ENCODE results near the gene SGCA.

Gene SGCA

GRCh38 chr17:50134206-50135110 is 31.3 kb upstream of the SGCA start:
- FAIRE-seq, result no peak

DNA sequence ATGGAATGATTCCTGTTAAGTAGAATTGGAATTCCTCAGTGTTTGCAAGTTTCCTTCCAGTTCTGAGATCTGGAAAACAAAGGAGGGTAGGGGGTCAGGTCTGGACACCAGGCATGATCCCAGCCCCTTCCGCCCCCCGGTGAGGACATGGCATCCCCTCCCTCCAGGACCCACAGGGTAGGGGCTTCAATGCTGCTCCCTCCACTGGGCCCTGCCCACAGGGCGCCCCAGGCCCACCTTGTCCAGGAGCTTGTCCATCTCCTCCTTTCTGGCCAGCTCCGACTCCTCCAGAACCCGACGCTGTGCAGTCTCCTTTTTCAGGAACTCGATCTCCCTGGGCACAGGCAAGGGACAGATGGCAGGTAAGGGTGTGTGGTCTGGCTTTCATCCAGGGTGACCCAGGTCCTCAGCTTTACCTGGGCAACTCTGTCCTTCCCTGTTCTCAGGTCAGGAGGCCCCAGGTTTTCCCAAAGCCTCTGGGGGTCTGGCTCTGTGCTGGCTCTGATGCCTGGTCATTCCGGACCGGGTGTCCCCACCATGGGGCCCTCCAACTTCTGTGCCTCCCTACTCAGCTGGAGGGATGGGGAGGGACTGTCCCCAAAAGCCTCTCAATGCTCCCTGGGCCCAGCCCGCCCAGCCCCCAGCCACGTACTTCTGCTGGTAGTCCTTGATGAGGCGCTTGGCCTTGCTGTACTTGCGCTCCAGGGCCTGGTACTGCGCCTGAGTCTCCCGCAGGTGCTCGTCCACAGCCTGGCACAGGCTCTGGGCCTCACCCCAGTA is 30.3 kb upstream of the SGCA start:
- FAIRE-seq, result no peak

DNA sequence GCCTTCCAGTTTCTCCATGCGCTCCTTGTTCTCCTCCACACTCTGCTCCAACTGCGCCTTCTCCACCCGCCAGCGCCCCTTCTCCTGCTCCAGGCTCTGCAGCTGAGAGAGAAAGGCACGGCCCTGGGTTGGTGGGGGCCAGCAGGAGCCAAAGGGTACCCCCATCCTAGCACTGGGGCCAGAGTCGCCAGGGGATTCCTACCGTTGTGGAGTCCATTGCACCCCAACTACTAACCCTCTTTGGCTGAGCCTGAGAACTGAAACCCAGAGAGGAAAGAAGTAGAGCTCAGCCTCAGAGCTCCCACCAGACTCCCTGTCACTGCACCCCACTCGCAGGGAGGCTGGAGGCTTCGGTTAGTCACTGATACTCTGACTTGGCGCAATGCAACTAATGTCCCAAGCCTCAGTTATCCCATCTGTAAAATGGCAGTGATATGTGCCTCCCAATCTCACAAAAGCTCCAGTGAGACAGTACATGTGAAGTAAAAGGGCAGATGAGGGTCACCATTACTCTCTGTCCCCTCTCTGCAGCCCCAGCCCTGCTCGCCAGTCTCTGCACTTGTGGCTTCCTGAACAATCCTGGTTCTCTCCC is 29.6 kb upstream of the SGCA start:
- no peak for FAIRE-seq

DNA sequence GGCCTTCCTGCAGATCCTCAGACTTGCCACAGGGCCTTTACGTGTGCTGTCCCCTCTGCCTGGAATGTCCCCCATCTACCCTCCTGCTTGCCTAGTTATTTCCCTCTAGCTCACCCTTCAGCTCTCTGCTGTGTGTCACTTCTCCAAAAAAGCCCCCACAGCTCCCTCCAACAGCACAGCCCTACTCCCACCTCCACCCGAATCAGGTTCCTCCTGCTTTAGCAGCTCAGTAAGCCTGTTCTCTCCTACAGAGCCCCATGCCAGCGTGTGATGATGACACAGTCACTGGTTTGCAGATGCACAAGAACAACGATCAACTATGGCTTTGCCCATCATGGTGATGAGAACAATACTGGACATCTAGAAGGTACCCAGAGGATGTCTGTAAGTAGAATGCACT is 28.8 kb upstream of the SGCA start:
- FAIRE-seq, result no peak

DNA sequence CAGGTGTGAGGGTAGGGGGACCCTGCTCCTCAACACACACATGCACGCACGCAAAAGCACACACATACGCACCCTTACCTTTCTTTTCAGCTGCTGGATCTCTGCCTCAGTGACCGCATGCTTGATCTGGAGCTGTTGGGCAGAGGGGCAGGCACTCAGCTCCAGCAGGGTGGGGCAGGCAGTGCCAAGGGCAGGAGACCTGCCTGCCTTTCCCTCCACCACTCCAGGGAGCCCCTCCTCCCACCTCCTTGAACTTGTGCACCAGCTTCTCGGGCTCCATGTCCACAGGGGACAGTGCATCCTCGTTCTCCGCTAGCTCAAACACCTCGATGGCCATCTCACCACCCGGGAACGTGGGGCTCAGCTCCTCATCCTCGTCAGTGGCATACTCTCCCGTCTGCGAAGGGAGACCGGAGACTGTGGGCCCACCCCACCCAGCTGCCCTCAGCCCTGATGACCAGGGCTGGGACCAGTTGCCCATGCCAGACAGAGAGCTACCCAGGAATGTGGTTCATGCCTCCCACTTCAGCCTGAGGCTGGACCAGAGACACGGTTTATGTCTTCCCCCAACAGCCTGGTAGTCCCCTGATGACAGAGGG is 26.5 kb upstream of the SGCA start:
- FAIRE-seq, result no peak

DNA sequence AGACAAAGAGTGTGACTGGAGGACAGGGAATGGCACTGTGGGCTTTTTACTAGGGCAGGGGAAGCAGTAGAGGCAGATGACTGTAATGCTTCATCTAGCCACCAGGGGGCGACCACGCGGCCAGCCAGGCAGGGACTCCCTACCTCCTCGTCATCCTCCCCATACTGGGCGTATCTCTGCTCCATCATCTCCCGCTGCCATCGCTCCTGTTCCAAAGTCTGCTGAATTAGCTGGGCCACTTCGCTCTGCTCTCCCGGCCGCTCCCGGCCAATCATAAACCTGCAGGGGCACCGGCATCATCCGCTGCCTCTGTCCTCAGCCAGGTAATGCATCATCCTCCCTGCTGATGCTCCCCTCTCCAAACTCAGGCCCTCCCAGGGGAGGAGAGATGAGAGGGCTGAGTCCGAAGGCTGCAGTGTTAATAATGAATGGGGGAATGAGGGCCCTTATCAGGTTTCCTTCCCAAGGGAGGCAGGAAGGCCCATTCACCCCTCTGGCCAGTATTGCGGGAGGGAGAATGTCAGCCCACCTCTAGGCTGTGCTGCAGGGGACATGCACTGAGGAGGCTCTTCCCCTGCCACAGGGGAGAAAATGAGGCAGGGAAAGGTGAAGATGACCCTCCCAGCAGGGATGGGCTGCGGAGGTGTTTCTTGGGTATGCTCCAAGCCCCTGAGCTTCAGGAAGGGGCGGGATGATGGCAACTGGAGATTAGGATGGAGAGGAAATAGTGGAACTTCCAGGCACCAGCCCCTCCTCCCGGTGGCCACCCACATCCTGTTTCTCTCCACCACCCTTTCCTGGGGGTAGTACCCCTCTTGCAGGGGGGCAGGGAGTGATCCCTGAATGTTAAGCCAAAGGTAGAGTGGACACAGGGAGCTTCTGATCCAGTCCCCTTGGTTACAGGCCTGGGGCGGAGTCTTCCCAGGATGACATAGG is 25.6 kb upstream of the SGCA start:
- FAIRE-seq, result no peak

DNA sequence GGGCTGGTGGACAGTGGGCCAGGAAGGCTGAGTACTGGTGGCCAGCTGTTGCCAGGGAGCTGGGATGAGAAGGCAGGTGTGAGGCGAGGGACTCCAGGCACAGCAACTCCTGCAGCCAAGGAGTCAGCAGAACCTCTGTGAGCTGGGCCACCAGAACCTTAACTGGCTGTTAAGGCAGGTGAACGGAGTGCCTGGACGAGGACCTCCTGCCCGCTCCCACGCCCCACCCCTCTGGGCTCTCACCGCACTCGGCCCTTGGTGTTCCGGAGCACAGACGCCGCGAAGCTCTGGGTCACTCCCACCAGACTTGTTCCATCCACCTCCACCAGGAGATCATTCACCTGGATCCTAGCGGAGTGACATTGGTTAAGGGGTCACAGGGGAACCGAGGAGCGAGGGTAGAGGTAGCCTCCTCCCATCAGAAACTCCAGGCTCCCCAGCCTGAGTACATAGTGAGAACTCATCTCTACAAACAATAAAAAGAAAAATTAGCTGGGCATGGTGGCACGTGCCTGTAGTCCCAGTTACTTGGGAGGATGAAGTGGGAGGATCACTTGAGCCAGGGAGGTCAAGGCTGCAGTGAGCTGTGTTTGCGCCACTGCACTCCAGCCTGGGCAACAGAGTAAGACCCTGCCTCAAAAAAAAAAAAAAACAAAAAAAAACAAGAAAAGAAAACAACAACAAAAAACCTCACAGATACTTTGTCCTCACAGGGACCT is 24.6 kb upstream of the SGCA start:
- no peak for FAIRE-seq

DNA sequence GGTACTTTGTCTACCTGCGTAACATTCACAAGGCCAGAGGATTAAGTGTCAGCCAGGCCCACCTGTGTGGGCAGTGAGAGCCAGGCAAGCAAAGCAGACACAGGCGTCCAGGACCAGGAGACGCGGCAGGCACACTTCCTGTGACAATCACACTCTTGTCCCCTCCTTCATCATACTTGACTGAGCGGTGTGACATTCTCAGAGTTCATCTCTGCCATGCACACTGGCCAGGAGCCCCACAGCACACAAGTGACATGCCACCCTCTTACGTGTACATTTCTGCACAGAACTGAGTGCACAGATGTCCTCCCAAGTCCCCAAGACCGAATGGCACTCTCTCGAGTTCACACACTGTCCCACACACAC is 24.1 kb upstream of the SGCA start:
- no peak for FAIRE-seq

DNA sequence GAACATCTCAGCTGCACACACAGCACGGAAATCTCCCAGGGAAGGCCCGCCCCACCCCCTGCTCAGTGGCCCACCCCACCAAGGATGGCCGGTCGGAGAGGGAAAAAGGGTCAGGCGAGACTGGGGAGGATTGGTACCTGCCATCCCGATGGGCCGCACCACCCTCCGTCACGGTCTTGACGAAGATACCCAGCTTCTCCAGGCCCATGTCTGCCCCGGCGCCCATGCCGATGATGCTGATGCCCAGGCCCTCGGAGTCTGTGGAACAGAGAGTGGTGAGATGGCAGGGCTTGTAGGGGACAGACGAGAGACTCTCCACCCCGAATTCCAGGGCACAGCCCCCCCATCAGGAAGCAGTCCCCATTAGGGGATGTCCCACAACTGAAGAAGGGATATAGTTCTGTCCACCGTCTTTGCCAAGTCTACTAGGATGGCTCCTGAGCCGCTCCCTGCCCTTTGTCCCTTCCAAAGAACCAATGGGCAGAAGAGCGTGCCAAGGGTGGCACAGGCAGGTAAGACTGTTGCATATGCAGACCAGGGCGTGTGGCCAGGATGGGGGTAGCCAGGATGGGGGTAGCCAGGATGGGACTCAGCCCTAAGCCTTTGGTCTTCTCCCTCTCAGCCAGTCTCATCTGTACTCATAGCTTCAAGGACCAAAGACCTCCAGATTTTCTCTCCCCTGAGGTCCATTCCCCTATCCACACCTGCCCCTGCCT is 22.2 kb upstream of the SGCA start:
- FAIRE-seq, result no peak

DNA sequence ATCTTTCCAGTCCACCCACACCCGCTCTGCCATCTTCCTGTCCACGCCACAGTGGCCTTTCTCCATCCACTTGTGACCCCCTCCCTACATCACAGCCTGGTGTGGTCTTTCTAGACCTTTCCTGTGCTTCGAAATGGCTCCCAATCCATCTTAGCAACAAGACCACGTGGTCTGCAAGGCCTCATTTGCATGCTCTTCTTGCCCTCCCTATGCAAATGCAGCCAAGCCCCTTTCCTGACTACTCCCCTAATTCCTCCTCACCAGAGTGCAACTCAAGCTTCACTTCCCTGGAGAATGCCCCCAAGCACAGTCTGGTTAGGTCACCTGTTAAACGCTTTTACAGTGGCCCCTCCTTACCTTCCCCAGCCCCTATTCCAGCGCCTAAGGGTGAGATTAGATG is 21.4 kb upstream of the SGCA start:
- FAIRE-seq, result no peak

- FAIRE-seq, result no peak
These were observed 20.8 kb upstream of the SGCA start for GRCh38 chr17:50144845-50145531.

GRCh38 chr17:50145532-50146229 is 20.1 kb upstream of the SGCA start:
- no peak for FAIRE-seq

DNA sequence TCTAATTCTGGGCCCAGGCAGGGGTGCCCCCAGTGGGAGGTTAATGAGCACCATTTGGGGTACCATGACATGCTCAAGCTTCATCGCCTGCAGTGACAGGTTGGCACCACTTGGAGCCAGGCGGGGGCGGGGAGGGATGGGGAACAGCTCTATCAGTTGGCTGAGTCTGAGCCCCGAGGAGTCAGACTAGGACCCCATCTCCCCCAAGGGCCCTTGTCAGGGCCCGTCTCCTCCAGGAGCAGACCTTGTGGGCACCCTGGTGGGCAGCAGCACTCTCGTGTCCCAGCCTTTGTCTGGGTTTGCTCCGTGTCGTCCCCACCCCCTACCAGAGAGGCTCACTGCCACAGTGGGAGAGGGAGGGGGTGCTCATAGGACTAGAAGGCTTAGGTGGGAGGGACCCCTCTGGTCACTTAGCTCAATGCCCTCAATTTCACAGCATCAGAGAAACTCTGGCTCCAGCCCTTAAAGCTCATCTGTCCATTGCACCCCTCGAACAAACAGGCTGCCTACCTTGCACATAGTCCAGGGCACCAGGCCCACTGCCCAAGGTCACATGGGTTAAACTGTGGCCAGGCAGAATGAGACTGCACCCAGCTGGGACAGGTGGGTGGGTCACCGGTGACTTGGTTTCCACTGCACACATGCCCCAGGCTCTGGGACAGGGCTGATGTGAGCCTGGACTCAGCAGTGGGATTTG is 19.4 kb upstream of the SGCA start:
- no peak for FAIRE-seq

DNA sequence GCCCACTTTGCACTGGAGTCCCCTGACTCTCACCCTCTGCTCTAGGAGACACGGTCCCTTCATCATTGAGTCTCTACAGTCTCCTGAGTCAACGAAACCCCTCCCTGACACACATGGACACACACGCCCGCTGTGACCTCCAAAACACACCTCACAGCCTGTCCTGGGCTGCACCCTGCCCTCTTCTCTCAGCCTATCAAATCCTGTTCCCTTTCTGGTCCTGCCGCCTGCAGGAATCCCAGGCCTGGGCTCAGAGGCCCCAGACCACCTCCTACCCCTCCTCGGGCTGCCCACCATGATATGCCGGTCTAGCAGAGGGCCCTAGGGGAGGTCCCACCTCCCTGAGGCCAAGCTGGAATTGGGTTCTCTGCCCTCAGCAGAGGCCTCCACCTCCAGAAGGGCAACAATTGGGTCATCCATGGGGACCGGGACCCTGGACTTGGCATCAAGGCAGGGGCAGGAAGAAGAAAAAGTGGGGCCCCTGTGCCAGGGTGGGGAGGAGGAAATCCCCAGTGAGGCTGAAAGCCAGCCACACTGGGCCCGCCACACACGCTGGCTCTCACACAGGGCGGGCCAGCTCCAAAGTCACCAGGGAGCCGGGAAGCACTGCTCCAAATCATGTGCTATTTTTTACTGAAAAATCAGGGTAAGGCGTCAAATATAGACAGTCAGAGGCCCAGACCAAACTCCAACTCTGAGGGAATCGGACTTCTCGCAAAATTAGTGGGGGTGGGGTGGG is 18.7 kb upstream of the SGCA start:
- no peak for FAIRE-seq

- no peak for FAIRE-seq
These were observed 18.0 kb upstream of the SGCA start for GRCh38 chr17:50147841-50148225.

DNA sequence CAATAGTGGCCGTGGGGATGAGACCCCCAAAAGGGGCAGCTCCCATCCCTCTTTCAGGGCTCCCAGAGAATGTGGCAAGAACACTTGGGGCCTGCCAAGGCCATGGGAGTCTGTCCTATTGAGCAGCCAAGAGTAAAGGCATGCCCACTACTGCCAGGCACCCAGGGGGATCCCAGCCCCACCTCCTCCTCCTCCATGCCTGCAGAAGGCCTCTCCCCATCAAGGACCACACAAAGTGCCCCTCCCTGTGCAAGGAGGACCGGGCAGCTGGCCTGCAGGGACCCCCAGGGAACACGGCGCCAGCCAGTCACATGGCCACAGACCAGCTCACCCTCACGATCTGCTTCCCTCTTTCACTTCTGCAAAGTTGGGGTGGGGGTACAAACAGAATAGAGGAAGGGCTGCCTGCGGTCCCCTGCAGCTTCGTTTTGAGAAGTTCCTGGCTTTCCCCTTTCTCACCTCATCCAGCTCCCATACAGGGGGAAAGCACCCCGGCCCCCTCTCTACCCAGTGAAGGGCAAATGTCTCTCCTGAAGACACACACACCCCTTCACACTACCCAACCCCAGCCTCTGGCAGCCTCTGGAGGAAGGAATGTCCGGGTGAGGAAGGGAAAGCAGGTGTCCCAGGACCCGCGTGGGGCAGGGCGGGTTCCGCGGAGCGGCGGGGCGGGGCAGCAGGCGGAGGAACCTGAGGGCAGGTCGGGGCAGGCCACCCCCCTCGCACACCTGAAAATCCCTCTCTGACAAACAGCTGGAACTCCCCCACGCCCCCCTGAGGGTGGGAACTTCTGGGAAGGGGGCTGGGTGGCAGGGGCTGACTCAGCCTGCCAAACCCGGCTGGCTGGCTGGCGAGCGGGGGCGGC is 17.3 kb upstream of the SGCA start:
- FAIRE-seq, result no peak

DNA sequence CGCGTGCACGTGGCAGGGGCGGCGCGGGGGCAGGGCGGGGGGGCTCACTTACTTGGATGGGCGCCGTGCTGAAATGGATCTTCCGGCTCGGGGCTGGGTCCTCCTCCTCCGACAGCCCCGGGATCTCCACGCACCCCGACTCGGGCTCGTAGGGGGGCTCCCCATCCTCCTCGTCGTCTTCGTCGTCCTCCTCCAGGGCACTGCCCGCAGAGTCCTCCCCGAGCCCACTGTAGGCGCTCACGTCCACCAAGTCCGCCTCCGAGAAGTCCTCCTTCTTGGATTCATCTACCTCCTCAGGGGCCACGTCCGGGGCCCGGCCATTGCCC is 16.8 kb upstream of the SGCA start:
- FAIRE-seq, result no peak

All from TTC549 (cell line).